ENCODE data around the gene USP14.
"Not testable (repeated sequence)": the region's sequence is repeated elsewhere in the genome, so short reads cannot be mapped to it uniquely, and the experiment has no call there.

The USP14 gene

GRCh38 chr18:158128-159036 lies at the start of gene USP14:
TSS of gene USP14 (plus strand) at chr18:158557. CDS start at chr18:158699, 142 bp downstream.
- peak; percentile 78 for DNase-seq (ENCODE audit: low read depth)

DNA sequence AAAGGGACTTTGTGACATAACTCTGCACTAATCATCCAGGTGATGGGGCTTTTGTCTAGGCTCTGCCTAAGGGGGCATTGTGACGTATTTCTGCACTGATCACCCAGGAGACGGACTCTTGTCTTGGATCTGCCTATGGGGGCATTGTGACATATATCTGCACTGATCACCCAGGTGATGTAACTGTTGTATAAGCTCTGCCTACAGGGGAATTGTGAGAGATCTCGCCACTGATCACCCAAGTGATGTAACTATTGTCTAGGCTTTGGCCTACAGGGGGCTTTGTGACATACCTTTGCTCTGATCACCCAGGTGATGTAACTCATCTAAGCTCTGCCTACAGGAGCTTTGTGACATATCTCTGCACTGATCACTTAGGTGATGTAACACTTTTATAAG lies 49.7 kb upstream of the USP14 start:
- DNase-seq (ENCODE audit: low read depth), result not testable (repeated sequence)

DNA sequence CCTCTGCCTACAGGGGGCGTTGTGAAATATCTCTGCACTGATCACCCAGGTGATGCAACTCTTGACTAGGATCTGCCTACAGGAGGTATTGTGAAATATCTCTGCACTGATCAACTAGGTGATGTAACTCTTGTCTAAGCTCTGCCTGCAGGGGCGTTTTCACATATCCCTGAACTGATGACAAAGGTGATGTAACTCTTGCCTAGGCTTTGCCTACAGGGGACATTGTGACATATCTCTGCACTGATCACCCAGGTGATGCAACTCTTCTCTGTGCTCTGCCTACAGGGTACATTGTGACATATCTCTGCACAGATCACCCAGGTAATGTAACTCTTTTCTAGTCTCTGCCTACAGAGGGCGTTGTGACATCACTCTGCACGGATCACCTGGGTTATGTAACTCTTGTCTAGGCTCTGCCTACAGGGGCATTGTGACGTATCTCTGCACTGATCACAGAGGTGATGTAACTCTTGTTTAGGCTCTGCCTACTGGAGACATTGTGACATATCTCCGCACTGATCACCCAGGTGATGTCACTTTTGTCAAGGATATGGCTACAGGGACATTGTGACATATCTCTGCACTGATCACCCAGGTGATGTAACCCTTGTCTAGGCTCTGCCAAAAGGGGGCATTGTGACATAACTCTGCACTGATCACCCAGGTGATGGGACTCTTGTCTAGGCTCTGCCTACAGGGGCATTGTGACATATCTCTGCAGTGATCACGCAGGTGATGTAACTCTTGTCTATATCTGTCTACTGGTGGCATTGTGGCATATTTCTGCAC lies 49.0 kb upstream of the USP14 start:
- DNase-seq (ENCODE audit: low read depth), result not testable (repeated sequence)

DNA sequence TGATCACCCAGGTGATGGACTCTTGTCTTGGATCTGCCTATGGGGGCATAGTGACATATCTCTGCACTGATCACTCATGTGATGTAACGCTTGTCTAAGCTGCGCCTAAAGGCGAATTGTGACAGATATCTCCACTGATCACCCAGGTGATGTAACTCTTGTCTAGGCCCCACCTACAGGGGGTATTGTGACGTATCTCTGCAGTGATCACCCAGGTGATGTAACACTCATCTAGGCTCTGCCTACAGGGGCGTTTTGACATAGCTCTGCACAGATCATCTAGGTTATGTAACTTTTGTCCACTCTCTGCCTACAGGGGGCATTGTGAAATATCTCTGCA lies 48.5 kb upstream of the USP14 start:
- not testable (repeated sequence) for DNase-seq (ENCODE audit: low read depth)

DNA sequence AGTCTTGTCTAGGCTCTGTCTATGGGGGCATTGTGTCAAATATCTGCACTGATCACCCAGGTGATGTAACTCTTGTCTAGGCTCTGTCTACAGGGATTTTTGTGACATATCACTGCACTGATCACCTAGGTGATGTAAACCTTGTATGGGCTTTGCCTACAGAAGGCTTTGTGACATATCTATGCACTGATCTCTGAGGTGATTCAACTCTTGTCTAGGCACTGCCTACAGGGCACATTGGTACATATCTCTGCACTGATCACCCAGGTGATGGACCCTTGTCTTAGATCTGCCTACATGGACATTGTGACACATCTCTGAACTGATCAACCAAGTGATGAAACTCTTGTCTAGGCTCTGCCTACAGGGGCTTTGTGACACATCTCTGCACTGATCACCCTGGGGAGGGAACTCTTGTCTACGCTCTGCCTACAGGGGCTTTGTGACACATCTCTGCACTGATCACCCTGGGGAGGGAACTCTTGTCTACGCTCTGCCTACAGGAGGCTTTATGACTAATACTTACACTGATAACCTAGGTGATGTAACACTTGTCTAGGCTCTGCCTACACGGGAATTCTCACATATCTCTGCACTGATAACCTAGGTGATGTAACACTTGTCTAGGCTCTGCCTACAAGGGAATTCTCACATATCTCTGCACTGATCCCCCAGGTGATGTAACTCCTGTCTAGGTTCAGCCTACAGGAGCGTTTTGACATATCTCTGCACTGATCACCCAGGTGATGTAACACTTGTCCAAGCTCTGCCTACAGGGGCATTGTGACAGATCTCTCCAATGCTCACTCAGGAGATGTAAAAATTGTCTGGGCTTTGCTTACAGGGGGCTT lies 47.8 kb upstream of the USP14 start:
- DNase-seq (ENCODE audit: low read depth), result not testable (repeated sequence)

GRCh38 chr18:111306-112014 lies 46.9 kb upstream of the USP14 start:
- DNase-seq (ENCODE audit: low read depth), result peak; percentile 31

GRCh38 chr18:112015-112733 lies 46.2 kb upstream of the USP14 start:
- not testable (repeated sequence) for DNase-seq (ENCODE audit: low read depth)

- not testable (repeated sequence) for DNase-seq (ENCODE audit: low read depth)
Measured at GRCh38 chr18:120539-121260, 37.7 kb upstream of the USP14 start.

- no peak for DNase-seq (ENCODE audit: low read depth)
Measured at GRCh38 chr18:135045-135444, 23.3 kb upstream of the USP14 start.

DNA sequence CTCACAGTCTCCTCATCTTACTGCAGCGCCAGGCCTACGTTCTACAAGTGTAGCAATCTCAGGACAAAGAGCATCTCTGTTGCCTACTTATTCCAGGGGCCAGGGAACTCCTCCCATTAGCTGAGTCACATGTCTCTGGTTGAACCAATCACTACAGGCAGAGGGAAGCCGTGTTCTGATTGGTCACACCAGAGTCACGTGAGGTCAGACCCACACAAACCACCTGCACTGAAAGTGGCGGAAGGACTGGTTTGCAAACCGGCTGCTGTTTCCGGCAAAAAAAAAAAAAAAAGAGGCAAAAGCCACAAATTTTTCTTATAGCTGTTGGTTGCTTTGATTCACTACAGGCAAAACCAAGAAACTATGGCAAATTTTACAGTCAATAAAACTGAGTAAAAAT lies 21.9 kb upstream of the USP14 start:
- no peak for DNase-seq (ENCODE audit: low read depth)

DNA sequence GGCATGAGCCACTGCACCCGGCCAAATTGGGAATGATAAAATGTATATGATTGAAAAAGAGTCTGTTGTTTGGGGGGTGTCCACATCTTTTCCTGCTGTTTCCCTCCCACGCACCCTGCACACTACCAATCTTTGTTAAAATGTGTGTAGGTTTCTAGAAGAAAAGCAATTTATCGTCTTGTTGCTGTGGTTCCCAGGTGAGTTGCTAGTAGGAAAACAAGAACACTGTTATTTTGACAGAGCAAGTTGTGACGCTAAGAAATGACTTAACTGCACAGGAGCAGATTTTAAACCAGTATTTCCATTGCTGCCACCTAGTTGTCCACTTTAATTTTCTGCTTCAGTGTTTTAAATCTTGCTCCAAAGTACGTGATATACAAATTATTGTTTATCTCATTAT lies 21.0 kb upstream of the USP14 start:
- no peak for DNase-seq (ENCODE audit: low read depth)

DNA sequence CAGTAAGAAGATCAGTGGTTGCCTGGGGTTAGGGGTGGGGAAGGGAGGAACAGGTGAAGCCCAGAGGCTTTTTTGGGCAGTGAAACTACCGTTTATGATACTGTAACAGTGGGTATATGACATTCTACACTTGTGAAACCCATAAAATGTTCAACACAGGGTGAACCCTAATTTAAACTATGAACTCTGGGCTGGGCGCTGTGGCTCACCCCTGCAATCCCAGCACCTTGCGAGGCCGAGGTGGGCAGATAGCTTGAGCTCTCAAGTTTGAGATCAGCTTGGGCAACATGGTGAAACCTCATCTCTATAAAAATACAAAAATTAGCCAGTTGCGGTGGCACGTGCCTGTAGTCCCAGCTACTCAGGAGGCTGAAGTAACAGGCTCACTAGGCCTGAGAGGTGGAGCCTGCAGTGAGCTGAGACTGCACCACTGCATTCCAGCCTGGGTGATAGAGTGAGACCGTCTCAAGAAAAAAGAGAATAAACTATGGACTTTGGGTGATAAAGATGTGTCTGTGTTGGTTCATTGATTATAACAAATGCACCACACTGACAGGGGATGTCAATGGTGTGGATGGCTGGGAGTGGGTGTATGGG lies 17.6 kb upstream of the USP14 start:
- no peak for DNase-seq (ENCODE audit: low read depth)

- DNase-seq (ENCODE audit: low read depth), result not testable (repeated sequence)
Measured at GRCh38 chr18:142624-143296, 15.6 kb upstream of the USP14 start.

- no peak for DNase-seq (ENCODE audit: low read depth)
Measured at GRCh38 chr18:148841-149240, 9.5 kb upstream of the USP14 start.

- DNase-seq (ENCODE audit: low read depth), result no peak
Measured at GRCh38 chr18:154151-154550, 4.2 kb upstream of the USP14 start.

- DNase-seq (ENCODE audit: low read depth), result no peak
Measured at GRCh38 chr18:155688-156087, 2.7 kb upstream of the USP14 start.

- DNase-seq (ENCODE audit: low read depth), result no peak
Measured at GRCh38 chr18:156514-157230, 1.7 kb upstream of the USP14 start.

- no peak for DNase-seq (ENCODE audit: low read depth)
Measured at GRCh38 chr18:159037-159652, 788 bp downstream of the USP14 start.
